Endothelial cell (in vitro differentiated cells): ENCODE measurements around the gene FARS2. TPM values are rescaled to one million over a fixed set of nuclear protein-coding genes. Genes with fewer than 3 reads are reported as not detected.

Source experiments
- DNase-seq: peaks from one replicate; pipeline ENCODE4 v3.0.0; 2021; ENCODE audit warnings: low spot score
- H3K27ac Mint-ChIP-seq: one replicate; pipeline ENCODE4 v1.8.0; 2021; ENCODE audit warnings: mixed read lengths, inconsistent platforms; ENCODE audit not compliant: unreplicated experiment
- H3K27me3 Mint-ChIP-seq: one replicate; pipeline ENCODE4 v1.8.0; 2021; ENCODE audit warnings: mild to moderate bottlenecking, moderate library complexity, mixed read lengths, inconsistent platforms; ENCODE audit not compliant: unreplicated experiment
- H3K36me3 Mint-ChIP-seq: one replicate; pipeline ENCODE4 v1.8.0; 2021; ENCODE audit warnings: mild to moderate bottlenecking, low read depth, mixed read lengths, inconsistent platforms; ENCODE audit not compliant: unreplicated experiment
- H3K4me1 Mint-ChIP-seq: one replicate; pipeline ENCODE4 v1.8.0; 2021; ENCODE audit warnings: mild to moderate bottlenecking, mixed read lengths, inconsistent platforms; ENCODE audit not compliant: unreplicated experiment
- H3K4me3 Mint-ChIP-seq: one replicate; pipeline ENCODE4 v1.8.0; 2021; ENCODE audit warnings: mild to moderate bottlenecking, mixed read lengths, inconsistent platforms; ENCODE audit not compliant: unreplicated experiment
- H3K9me3 Mint-ChIP-seq: one replicate; pipeline ENCODE4 v1.8.0; 2021; ENCODE audit warnings: mixed read lengths, inconsistent platforms; ENCODE audit not compliant: unreplicated experiment
- CTCF ChIP-seq: fragments of 200-600 bp; sonication (generic); IDR thresholded peaks from one replicate; pipeline ENCODE4 v1.5.0; 2021; ENCODE audit warnings: antibody characterized with exemption; ENCODE audit not compliant: unreplicated experiment
- total RNA-seq: library from RNA; stranded (reverse); fragmentation: NEBNext Ultra II Directional; extraction: Animal tissue kit (Norgen Biotek cat#: 25700); gene quantifications from one replicate; pipeline ENCODE4 v1.2.1, GENCODE V29; 2021; ENCODE audit not compliant: unreplicated experiment

The FARS2 gene
- total RNA-seq, 1 donor from 2014 or later = 17.8 TPM

- no peak for DNase-seq
- no peaks in the 10 kb centered on the region for H3K4me1 Mint-ChIP-seq
- H3K36me3 Mint-ChIP-seq = no peaks in the 10 kb centered on the region
- no peaks in the 10 kb centered on the region for H3K9me3 Mint-ChIP-seq
- H3K27me3 Mint-ChIP-seq = peaks cover 3% of the 10 kb centered on the region
- TF ChIP-seq CTCF = no peak
- no peak overlapping the region for H3K27ac Mint-ChIP-seq
- H3K4me3 Mint-ChIP-seq = no peak overlapping the region
These were observed 279.1 kb downstream of the FARS2 start for GRCh38 chr6:5540370-5540769.

GRCh38 chr6:5541025-5541424 lies 279.7 kb downstream of the FARS2 start:
- no peaks in the 10 kb centered on the region for H3K36me3 Mint-ChIP-seq
- DNase-seq = no peak
- TF ChIP-seq CTCF = no peak
- H3K27ac Mint-ChIP-seq = no peak overlapping the region
- no peak overlapping the region for H3K4me3 Mint-ChIP-seq
- H3K4me1 Mint-ChIP-seq = no peaks in the 10 kb centered on the region
- H3K27me3 Mint-ChIP-seq = peaks cover 3% of the 10 kb centered on the region
- no peaks in the 10 kb centered on the region for H3K9me3 Mint-ChIP-seq

- Mint-ChIP-seq H3K4me3 (no peak overlapping the region), H3K27me3 (peaks cover 3% of the 10 kb centered on the region), H3K4me1 (no peaks in the 10 kb centered on the region), H3K9me3 (no peaks in the 10 kb centered on the region), H3K36me3 (no peaks in the 10 kb centered on the region), H3K27ac (no peak overlapping the region)
- DNase-seq = no peak
- TF ChIP-seq CTCF = no peak
These were observed 280.6 kb downstream of the FARS2 start for GRCh38 chr6:5541751-5542432.

- Mint-ChIP-seq H3K36me3 (peaks cover 5% of the 10 kb centered on the region), H3K4me3 (no peak overlapping the region), H3K9me3 (no peaks in the 10 kb centered on the region), H3K27ac (no peak overlapping the region), H3K4me1 (no peaks in the 10 kb centered on the region), H3K27me3 (peaks cover 6% of the 10 kb centered on the region)
- DNase-seq = no peak
- TF ChIP-seq CTCF = no peak
These were observed 286.2 kb downstream of the FARS2 start for GRCh38 chr6:5547556-5547955.

- no peaks in the 10 kb centered on the region for H3K9me3 Mint-ChIP-seq
- H3K4me1 Mint-ChIP-seq = no peaks in the 10 kb centered on the region
- H3K27me3 Mint-ChIP-seq = peaks cover 6% of the 10 kb centered on the region
- no peak overlapping the region for H3K4me3 Mint-ChIP-seq
- TF ChIP-seq CTCF = no peak
- DNase-seq = no peak
- peaks cover 5% of the 10 kb centered on the region for H3K36me3 Mint-ChIP-seq
- no peak overlapping the region for H3K27ac Mint-ChIP-seq
These were observed 289.3 kb downstream of the FARS2 start for GRCh38 chr6:5550631-5551030.
